Measurements from ENCODE around the gene OBSL1. TPM values are rescaled to one million over a fixed set of nuclear protein-coding genes. Genes with fewer than 3 reads are reported as not detected.

The OBSL1 gene
- total RNA-seq, 1 donor from 2014 or later = 168 TPM

- peaks cover 40% of the 10 kb centered on the region for H3K27me3 Mint-ChIP-seq (ENCODE audit: unreplicated experiment)
- TF ChIP-seq CTCF (IDR thresholded peaks at IDR 0.05) = no peak
- DNase-seq (ENCODE audit: extremely low spot score, unreplicated experiment) = no peak
- peaks cover 27% of the 10 kb centered on the region for H3K4me1 Mint-ChIP-seq (ENCODE audit: unreplicated experiment)
- no peaks in the 10 kb centered on the region for H3K9me3 Mint-ChIP-seq (ENCODE audit: unreplicated experiment)
- peaks cover 2% of the 10 kb centered on the region for H3K36me3 Mint-ChIP-seq (ENCODE audit: unreplicated experiment)
- H3K4me3 Mint-ChIP-seq (ENCODE audit: unreplicated experiment) = peak overlapping the region; percentile 68
- no peak overlapping the region for H3K27ac Mint-ChIP-seq (ENCODE audit: unreplicated experiment)
Observed at GRCh38 chr2:219510512-219511135, 60.7 kb downstream of the OBSL1 start.

DNA sequence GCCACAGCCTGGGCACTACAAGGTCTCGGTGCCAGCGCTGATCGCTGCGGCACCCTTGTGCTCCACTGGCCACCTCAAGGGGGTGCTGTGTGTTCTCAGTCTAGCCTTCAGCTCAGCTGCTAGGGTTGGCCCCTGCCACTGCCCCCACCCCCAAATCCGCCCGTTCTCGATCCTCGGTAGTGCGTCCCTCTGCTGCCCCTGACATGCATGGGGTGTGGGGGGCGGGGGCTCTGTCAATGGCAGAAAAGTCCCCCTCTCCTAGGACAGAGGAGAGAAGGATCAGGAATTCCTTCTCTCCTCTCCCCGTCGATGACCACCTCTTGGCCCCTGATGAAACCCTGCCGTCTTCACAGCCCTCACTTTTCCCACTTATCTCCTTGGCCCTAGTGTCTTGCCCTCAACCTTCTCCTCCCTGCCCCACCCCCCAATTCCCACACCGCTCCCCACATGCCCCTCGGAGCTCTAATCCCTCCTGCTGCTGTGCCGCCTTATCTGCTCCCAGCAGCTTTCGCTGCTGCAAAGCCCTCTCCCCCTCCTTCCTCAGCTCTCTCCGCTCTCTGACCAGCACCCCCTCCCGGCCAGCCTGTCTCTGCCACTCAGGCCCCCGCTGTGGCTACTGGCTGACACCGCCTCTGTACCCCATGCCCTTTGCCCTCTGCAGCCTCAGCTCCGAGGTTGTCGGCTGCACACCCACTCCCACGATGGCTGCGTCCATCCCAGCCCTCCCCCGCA, 61.4 kb downstream of the OBSL1 start:
- Mint-ChIP-seq H3K4me1 (ENCODE audit: unreplicated experiment) (peaks cover 27% of the 10 kb centered on the region), H3K27ac (ENCODE audit: unreplicated experiment) (peak overlapping the region; percentile 6), H3K36me3 (ENCODE audit: unreplicated experiment) (peaks cover 2% of the 10 kb centered on the region), H3K9me3 (ENCODE audit: unreplicated experiment) (no peaks in the 10 kb centered on the region), H3K27me3 (ENCODE audit: unreplicated experiment) (peaks cover 34% of the 10 kb centered on the region), H3K4me3 (ENCODE audit: unreplicated experiment) (peak overlapping the region; percentile 68)
- TF ChIP-seq CTCF (IDR thresholded peaks at IDR 0.05) = peak; percentile 73
- DNase-seq (ENCODE audit: extremely low spot score, unreplicated experiment) = no peak

DNA sequence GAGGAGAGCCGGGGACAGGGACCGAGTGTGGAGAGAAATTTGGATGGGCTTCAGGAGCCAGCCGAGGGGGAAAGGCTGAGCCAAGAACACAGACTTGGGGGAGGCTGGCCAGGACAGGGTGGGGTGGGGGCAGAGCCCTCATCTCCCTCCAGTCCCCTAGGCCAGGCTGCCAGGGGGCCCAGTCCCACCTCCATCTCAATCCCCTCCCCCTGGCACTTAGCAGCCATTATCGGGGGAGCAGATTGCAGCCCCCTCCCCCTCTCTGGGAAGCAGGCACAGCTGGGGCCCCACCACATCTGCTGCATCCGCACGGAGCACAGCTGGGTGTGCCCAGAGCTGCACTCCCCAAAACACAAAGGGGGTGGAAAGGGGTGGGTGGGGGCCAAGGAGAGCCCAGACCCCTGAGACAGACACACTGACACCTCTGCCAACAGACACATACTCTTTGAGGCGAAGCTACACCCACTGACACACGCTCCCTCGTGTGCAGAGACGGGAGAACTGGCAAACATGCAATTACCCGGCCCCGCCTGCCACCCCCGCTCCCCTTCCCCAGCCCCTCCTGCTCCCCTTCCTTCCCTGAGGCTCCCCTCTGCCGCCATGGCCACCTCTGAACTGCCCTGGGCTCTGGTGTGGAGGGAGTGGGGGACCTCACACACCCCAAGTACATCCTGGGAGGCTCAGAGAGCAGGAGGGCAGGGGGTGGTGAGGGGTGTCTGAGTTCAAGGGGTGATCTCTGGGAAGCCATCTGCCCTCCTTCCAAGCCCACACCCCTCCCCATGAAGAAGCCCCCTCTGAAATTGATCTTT, 62.2 kb downstream of the OBSL1 start:
- Mint-ChIP-seq H3K4me3 (ENCODE audit: unreplicated experiment) (peak overlapping the region; percentile 68), H3K36me3 (ENCODE audit: unreplicated experiment) (peaks cover 7% of the 10 kb centered on the region), H3K27me3 (ENCODE audit: unreplicated experiment) (peaks cover 29% of the 10 kb centered on the region), H3K27ac (ENCODE audit: unreplicated experiment) (peak overlapping the region; percentile 6), H3K4me1 (ENCODE audit: unreplicated experiment) (peaks cover 26% of the 10 kb centered on the region), H3K9me3 (ENCODE audit: unreplicated experiment) (no peaks in the 10 kb centered on the region)
- no peak for TF ChIP-seq CTCF (IDR thresholded peaks at IDR 0.05)
- DNase-seq (ENCODE audit: extremely low spot score, unreplicated experiment) = no peak

- Mint-ChIP-seq H3K9me3 (ENCODE audit: unreplicated experiment) (no peaks in the 10 kb centered on the region), H3K4me3 (ENCODE audit: unreplicated experiment) (no peak overlapping the region), H3K27ac (ENCODE audit: unreplicated experiment) (no peak overlapping the region), H3K27me3 (ENCODE audit: unreplicated experiment) (peaks cover 21% of the 10 kb centered on the region), H3K4me1 (ENCODE audit: unreplicated experiment) (peaks cover 19% of the 10 kb centered on the region), H3K36me3 (ENCODE audit: unreplicated experiment) (peaks cover 12% of the 10 kb centered on the region)
- DNase-seq (ENCODE audit: extremely low spot score, unreplicated experiment) = no peak
- TF ChIP-seq CTCF (IDR thresholded peaks at IDR 0.05) = no peak
Observed at GRCh38 chr2:219508444-219508734, 63.0 kb downstream of the OBSL1 start.

Data from osteocyte (in vitro differentiated cells).